Upper lobe of left lung (tissue), 6 donors: ENCODE data around the gene GABRB2. TPM values are rescaled to one million over a fixed set of nuclear protein-coding genes. Genes with fewer than 3 reads are reported as not detected.
A peak's percentile ranks its signal among the peaks of the same experiment; 100 is the strongest.

ENCODE experiments used
- ATAC-seq, 2 donors: fragments of 200-7000 bp; cut with Tn5 transposase; one replicate each; pipeline ENCODE4 v1.9.1; 2022; ENCODE audit warnings: mild to moderate bottlenecking in 2 of 2, moderate library complexity in 2 of 2; ENCODE audit not compliant: low FRiP score in 2 of 2
- DNase-seq, 2 donors: peaks; one replicate each; pipeline ENCODE4 v3.0.0-alpha.2; 2019 to 2020
- H3K27ac ChIP-seq, 4 donors: fragments of 200-600 bp; sonication (generic); one replicate each; pipeline ENCODE4 v1.5.1; 2016 to 2019
- H3K27me3 ChIP-seq, 4 donors: fragments of 200-600 bp; sonication (generic); one replicate each; pipeline ENCODE4 v1.5.1; 2017 to 2019
- H3K36me3 ChIP-seq, 4 donors: fragments of 200-600 bp; sonication (generic); one replicate each; pipeline ENCODE4 v1.5.1; 2016 to 2019
- H3K4me1 ChIP-seq, 4 donors: fragments of 200-600 bp; sonication (generic); one replicate each; pipeline ENCODE4 v1.5.1; 2018 to 2019
- H3K4me3 ChIP-seq, 4 donors: fragments of 200-600 bp; sonication (generic); one replicate each; pipeline ENCODE4 v1.5.1; 2017 to 2019; ENCODE audit warnings: mild to moderate bottlenecking in 2 of 4, moderate library complexity in 1 of 4
- H3K9me3 ChIP-seq, 4 donors: fragments of 200-600 bp; sonication (generic); one replicate each; pipeline ENCODE4 v1.5.1; 2018 to 2019
- EP300 ChIP-seq, 4 donors: sonication (generic); formaldehyde crosslinking; IDR thresholded peaks; one replicate each; pipeline ENCODE4 v1.5.1; 2017; ENCODE audit warnings: antibody characterized with exemption in 4 of 4, control low read depth in 2 of 4
- POLR2A ChIP-seq, 4 donors: fragments of 450-650 bp; IDR thresholded peaks; one replicate each; pipeline ENCODE4 v1.5.1; 2016 to 2017; ENCODE audit warnings: antibody characterized with exemption in 4 of 4, mild to moderate bottlenecking in 2 of 4
- POLR2AphosphoS5 ChIP-seq, 2 donors: sonication (generic); formaldehyde crosslinking; IDR thresholded peaks; one replicate each; pipeline ENCODE4 v1.5.1; 2017; ENCODE audit warnings: antibody characterized with exemption in 2 of 2
- WGBS, 2 donors: methylation state at CpG; one replicate each; pipeline ENCODE4 v1.1.5; 2017 to 2018; 5-methylcytosine and 5-hydroxymethylcytosine counted together
- total RNA-seq, 6 donors: library from RNA; depleted of rRNA in 4 of 6; stranded (reverse); fragments of >200 nt in 4 of 6; gene quantifications; one replicate each; pipeline versions ENCODE4 v1.1.0 to v1.2.1, GENCODE V29; 2016 to 2021
- TF ChIP-seq, protein P1 (sequence below), 6 experiments: fragments of 450-650 bp in 4 of 6; fragments of 200-600 bp in 2 of 6; sonication (generic) in 2 of 6; IDR thresholded peaks; one replicate each; pipeline ENCODE4 v1.5.1; 2016 to 2019; ENCODE audit warnings: antibody characterized with exemption in 6 of 6
- donor health status: DM: no; HTN: no; CAD: no; lungs with moderate emphysema.
- donor health status: DM: no; HTN: yes; CAD: no; lungs with severe emphysema.

GABRB2 gene
- total RNA-seq, 6 donors from 2014 or later: 0.39 to 1.5 (median 0.63) TPM; not detected in 1

DNA sequence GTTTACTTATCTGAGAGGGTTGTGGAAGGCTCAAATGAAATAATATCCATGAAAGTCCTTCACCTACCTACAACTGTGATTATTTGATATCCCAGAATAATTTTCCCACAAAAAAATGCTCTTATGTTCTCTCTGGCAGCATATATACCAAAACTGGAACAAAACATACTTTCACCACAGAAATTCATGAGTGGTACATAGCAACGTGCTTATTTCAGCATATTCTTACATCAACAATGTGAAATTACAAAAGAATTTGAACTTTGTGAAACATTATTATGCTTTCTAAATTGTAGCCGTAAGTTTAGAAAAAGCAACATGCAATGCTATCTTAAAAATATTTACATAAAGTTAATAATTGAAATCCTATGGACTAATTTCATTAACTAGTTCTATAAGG, 137.1 kb downstream of the GABRB2 start:
- Histone ChIP-seq H3K36me3 (no peaks in the 10 kb centered on the region), H3K27ac (no peak overlapping the region), H3K27me3 (no peaks in the 10 kb centered on the region), H3K4me3 (no peak overlapping the region), H3K9me3 (no peaks in the 10 kb centered on the region), H3K4me1 (no peaks in the 10 kb centered on the region)
- 46 to 59% methylated on average over 2 of the region's 2 CpGs for WGBS, 2 donors
- TF ChIP-seq EP300 (IDR thresholded peaks at IDR 0.05) (no peak), POLR2AphosphoS5 (IDR thresholded peaks at IDR 0.05) (no peak), POLR2A (IDR thresholded peaks at IDR 0.05) (no peak)
- TF ChIP-seq, protein P1, sequence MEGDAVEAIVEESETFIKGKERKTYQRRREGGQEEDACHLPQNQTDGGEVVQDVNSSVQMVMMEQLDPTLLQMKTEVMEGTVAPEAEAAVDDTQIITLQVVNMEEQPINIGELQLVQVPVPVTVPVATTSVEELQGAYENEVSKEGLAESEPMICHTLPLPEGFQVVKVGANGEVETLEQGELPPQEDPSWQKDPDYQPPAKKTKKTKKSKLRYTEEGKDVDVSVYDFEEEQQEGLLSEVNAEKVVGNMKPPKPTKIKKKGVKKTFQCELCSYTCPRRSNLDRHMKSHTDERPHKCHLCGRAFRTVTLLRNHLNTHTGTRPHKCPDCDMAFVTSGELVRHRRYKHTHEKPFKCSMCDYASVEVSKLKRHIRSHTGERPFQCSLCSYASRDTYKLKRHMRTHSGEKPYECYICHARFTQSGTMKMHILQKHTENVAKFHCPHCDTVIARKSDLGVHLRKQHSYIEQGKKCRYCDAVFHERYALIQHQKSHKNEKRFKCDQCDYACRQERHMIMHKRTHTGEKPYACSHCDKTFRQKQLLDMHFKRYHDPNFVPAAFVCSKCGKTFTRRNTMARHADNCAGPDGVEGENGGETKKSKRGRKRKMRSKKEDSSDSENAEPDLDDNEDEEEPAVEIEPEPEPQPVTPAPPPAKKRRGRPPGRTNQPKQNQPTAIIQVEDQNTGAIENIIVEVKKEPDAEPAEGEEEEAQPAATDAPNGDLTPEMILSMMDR (IDR thresholded peaks at IDR 0.05): no peak
- ATAC-seq (no peak), DNase-seq (no peak)

DNA sequence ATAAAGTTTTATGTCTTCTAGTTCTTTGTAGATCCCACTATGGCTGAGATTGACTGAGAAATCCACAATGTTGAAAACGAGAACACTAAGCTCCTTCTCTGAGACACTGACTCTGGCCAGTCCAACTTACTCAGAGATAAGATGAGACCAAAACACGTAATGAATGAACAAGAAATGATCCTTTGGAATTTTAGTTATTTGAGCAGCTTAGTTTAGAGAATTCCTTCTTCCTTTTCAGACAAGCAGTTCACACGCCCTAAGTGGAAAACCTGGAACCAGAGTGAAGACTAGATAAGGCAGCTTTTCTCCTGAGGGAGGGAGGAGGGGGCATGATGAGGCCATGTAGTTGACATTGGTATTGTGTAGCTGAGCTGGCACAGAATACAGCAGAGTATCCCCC, 139.6 kb downstream of the GABRB2 start:
- no peaks in the 10 kb centered on the region for H3K27me3 ChIP-seq
- ATAC-seq (peak in 1 of 2 donors; percentile 59), DNase-seq (no peak)
- no peaks in the 10 kb centered on the region for H3K4me1 ChIP-seq
- WGBS, 2 donors: 44 to 49% methylated on average over 3 of the region's 3 CpGs
- H3K4me3 ChIP-seq: no peak overlapping the region
- no peaks in the 10 kb centered on the region for H3K36me3 ChIP-seq
- TF ChIP-seq POLR2AphosphoS5 (IDR thresholded peaks at IDR 0.05) (no peak), POLR2A (IDR thresholded peaks at IDR 0.05) (no peak), EP300 (IDR thresholded peaks at IDR 0.05) (no peak)
- TF ChIP-seq, protein P1 (IDR thresholded peaks at IDR 0.05): no peak
- no peaks in the 10 kb centered on the region for H3K9me3 ChIP-seq
- H3K27ac ChIP-seq: no peak overlapping the region

DNA sequence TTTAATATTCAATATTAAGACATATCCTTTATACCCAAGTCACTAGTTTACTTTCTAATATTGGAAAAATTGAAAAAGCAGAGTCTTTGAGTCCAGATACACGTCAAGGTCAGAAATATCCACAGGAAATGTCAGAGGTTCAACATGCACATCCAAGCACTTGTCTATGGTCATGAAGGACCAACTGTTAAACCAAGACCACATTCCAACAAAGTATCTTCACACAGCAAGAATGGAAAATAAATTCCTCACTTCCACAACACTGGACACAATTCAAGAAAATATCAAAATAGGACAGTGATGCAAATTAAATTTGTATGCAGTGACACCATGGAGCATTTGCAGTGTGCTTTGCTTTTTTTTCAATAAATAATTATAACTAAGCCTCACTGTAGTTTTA, 142.5 kb downstream of the GABRB2 start:
- no peaks in the 10 kb centered on the region for H3K9me3 ChIP-seq
- TF ChIP-seq EP300 (IDR thresholded peaks at IDR 0.05): no peak
- TF ChIP-seq, protein P1 (IDR thresholded peaks at IDR 0.05): no peak
- TF ChIP-seq POLR2A (IDR thresholded peaks at IDR 0.05): no peak
- no peak for TF ChIP-seq POLR2AphosphoS5 (IDR thresholded peaks at IDR 0.05)
- H3K4me1 ChIP-seq: no peaks in the 10 kb centered on the region
- 61 to 77% methylated on average over 1 of the region's 1 CpG for WGBS, 2 donors
- H3K27me3 ChIP-seq: no peaks in the 10 kb centered on the region
- no peak for ATAC-seq
- no peak for DNase-seq
- no peak overlapping the region for H3K4me3 ChIP-seq
- no peaks in the 10 kb centered on the region for H3K36me3 ChIP-seq
- H3K27ac ChIP-seq: no peak overlapping the region

DNA sequence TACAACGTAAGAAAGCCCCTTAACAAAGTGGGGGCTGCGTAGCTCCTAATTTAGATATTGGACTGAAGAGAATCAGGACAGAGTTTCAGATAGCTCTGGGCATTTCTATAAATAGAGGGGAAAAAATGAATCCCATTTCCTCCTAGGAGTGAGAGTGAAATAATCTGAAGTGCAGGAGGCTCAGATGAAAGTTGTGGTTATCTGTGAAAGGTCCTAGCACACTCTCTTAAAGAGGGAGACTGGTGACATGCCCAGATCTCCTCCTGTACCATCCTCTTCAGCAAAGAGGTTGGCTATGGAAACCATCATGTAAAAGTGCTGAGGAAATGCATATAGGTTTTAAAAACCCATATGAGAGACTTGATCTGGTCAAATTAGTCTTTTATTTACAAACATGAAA, 143.4 kb downstream of the GABRB2 start:
- Histone ChIP-seq H3K27ac (no peak overlapping the region), H3K4me3 (no peak overlapping the region), H3K4me1 (no peaks in the 10 kb centered on the region), H3K36me3 (no peaks in the 10 kb centered on the region), H3K9me3 (no peaks in the 10 kb centered on the region), H3K27me3 (no peaks in the 10 kb centered on the region)
- ATAC-seq (no peak), DNase-seq (no peak)
- no peak for TF ChIP-seq POLR2A (IDR thresholded peaks at IDR 0.05)
- TF ChIP-seq EP300 (IDR thresholded peaks at IDR 0.05): no peak
- TF ChIP-seq, protein P1 (IDR thresholded peaks at IDR 0.05): no peak
- TF ChIP-seq POLR2AphosphoS5 (IDR thresholded peaks at IDR 0.05): no peak
- 68 to 75% methylated on average over 2 of the region's 2 CpGs for WGBS, 2 donors

DNA sequence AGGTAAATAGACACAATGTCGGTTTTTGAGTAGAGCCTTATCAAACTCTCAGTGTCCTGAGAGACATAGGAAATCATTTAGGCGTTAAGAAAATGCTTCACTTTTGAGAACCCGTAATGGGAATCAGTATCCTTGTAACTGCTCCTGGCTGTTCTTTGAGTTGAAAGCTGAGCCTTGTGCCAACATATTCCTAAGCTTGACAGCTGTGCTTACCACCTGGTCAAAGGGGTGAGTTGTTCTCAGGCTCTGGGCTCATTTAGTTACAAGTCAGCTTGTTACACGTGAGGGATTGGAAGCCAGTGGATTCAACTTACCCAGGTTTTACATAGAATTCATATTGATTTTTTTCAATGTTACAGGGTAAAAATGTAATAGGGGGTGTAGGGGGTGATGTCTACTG, 145.9 kb downstream of the GABRB2 start:
- Histone ChIP-seq H3K9me3 (no peaks in the 10 kb centered on the region), H3K27me3 (no peaks in the 10 kb centered on the region), H3K36me3 (no peaks in the 10 kb centered on the region), H3K4me3 (no peak overlapping the region), H3K27ac (no peak overlapping the region), H3K4me1 (no peaks in the 10 kb centered on the region)
- ATAC-seq: no peak
- no peak for DNase-seq
- 53 to 60% methylated on average over 4 of the region's 4 CpGs for WGBS, 2 donors
- TF ChIP-seq POLR2AphosphoS5 (IDR thresholded peaks at IDR 0.05): no peak
- no peak for TF ChIP-seq EP300 (IDR thresholded peaks at IDR 0.05)
- no peak for TF ChIP-seq POLR2A (IDR thresholded peaks at IDR 0.05)
- TF ChIP-seq, protein P1 (IDR thresholded peaks at IDR 0.05): no peak
